ENCODE measurements around the gene VILL.

The VILL gene

DNA sequence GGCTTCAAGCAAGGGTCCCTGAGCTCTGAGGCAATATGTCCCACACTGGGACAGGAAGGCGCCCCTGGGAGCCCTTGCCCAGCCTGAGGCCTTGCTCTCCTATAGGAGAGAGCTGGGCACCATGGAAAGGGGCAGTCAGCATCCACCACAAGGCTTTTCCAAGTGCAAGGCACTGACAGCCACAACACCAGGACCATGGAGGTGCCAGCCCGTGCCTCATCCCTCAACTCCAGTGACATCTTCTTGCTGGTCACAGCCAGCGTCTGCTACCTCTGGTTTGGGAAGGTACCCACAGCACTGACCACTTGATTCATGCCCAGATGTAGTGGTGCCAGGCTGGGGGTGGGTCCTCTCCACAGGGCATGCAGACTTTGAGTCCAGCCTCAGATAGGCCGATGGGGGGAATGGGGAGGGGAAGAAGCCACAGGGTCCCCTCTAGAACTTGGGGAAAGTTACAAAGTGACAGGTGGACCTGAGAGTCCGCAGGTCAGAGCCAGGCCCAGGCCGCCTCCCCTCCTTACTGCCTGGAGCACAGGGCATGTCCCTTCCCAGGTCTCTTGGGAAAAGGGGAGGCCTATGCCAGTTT, 11.8 kb downstream of the VILL start:
- DNase-seq = no peak

DNA sequence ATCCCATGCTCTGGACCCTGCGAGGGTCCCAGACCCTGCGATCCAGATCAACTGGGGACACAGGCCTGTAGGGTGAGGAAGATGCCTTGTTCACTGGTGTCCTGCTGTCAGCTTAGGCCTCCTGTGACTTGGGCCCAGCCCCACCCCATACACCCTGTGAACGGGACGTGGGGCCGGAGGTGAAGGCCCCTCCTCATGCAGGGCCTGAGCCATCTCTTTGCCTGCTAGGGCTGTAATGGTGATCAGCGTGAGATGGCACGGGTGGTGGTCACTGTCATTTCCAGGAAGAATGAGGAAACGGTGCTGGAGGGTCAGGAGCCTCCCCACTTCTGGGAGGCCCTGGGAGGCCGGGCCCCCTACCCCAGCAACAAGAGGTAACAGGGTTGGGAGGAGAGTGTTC, 12.4 kb downstream of the VILL start:
- no peak for DNase-seq

DNA sequence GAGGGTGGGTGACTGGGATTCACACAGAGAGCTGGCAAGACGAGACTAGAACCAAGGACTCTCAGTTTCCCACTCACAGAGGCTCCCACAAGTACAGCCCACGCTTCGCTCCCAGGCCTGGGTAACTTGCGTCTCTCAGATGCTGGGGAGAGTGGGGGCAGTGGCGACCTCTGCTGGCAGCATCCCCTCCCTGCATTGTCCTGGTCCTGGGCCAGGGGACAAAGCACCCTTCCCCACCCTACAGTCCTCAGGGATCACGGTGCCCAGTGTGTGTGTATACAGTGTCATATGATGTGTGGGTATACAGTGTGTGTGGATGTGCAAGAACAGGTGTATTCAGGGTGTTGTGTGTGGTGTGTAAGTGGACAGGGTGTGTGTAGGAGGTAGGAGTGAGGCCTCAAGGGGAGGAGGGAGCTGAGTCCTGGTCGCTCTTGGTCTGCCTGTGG, 12.8 kb downstream of the VILL start:
- DNase-seq = no peak

DNA sequence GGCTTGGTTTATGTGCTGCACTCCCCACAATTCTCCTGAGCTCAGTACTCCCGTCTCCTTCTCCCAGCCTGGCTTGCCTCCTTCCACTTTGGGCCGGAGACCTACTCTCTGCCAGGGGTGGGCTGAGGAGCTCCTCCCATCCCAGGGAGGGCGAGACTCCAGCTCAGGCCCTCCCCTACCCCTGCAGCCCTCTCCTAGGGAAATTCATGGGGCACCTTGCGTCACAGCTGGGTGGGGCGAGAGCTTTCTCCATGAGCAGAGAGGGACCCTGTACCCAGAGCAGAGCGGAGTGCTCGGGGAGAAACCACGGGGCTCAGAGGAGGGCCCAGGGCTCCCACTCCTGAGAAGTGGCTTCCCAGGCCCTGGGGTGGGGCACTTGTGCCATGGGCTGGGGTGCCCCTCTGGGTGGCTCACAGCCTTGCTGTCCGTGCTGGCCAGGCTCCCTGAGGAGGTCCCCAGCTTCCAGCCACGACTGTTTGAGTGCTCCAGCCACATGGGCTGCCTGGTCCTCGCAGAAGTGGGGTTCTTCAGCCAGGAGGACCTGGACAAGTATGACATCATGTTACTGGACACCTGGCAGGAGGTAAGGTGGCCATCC, 13.3 kb downstream of the VILL start:
- DNase-seq = no peak

DNA sequence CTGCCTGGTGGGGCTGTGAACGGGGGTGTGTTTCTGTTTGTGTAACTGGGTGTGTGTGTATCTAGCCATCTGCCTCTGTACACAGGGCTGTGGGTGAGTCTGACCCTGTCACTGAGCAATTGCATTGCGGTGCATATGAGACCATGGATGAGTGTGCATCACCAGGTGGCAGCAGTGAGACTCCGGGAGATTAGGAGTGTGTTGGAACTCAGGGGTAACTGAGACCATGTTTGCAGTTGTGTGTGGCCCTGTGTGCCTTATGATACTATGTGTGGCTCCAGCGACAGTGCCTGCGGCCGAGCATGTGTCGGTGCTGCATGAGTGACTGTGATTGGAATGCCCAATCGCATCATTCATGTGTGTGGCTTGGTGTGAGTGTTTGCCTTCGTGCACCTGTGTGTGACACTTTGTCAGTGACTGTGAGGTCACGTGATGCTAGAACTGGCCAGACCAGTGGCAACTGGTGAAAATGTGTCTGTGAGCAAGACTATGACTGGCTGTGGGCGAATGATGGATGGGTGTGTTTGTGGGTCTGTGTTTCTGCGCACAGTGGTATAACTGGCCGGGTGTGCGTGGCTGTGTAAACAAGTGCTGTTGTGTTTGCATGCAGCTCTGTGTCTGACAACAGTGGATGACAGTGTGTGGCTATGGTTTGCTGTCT, 14.0 kb downstream of the VILL start:
- no peak for DNase-seq

DNA sequence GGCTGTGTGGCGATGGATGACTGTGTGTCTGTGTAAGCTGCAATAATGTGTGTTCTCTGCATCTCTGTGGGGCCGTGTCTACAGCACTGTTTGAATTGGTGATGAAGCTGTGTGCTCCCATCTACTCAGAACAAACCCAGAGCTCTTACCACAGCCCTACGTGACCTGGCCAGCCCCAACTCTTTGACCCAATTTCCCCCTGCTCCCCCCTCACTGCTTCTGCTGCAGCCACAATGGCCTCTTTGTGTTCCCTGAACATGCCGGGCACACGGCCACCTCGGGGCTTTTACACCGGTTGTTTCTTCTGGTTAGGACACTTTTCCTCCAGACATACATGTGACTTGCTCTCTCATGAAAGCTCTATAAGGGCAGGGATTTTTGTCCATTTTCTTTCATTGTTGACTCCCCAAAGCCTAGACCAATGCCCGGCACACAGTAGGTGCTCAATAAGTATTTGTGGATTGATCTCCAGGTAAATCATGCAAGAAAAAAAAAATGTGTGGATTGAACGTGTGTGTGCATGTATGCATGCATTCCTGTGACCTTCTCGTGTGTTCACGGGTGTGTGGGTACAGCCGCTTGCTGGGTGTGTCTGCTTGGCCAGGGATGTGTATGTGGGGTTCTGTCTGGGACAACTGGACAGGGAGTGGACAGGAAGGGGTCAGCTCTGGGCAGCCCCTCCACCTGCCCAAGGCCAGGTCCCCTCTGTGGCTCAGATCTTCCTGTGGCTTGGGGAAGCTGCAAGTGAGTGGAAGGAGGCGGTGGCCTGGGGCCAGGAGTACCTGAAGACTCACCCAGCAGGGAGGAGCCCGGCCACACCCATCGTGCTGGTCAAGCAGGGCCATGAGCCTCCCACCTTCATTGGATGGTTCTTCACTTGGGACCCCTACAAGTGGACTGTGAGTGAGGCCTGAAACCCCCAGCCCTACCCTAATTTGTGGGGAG, 14.8 kb downstream of the VILL start:
- no peak for DNase-seq

DNA sequence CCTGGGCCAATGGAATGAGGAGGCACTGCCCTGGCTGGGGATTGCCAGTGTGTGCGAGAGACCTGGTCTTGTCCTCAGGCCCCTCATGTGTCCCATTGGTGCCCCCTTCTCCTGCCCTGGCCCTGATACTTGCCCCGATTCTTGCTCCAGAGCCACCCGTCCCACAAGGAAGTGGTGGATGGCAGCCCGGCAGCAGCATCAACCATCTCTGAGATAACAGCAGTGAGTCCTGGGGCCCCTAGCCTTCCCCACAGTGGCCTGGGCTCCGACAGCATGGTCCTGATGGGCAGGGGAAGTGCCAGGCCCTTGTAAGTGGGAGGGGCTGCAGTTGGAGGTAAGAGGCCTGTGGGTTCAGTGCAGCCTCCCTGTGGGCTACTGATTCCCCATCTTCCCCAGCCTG, 15.4 kb downstream of the VILL start:
- no peak for DNase-seq

DNA sequence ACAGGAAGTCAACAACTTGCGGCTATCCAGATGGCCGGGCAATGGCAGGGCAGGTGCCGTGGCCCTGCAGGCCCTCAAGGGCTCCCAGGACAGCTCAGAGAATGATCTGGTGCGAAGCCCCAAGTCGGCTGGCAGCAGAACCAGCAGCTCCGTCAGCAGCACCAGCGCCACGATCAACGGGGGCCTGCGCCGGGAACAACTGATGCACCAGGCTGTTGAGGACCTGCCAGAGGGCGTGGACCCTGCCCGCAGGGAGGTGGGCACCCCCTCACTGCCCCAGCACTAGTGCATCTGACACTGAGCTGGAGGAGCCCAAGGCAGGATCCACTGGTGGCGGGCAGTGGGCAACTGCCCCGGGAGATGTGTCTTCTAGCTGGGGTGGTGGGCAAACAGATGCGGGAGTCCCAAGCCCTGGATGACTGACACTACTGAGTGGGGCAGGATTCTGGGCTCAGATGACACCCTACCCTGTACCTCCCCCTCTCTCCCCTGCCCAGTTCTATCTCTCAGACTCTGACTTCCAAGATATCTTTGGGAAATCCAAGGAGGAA, 15.9 kb downstream of the VILL start:
- no peak for DNase-seq

DNA sequence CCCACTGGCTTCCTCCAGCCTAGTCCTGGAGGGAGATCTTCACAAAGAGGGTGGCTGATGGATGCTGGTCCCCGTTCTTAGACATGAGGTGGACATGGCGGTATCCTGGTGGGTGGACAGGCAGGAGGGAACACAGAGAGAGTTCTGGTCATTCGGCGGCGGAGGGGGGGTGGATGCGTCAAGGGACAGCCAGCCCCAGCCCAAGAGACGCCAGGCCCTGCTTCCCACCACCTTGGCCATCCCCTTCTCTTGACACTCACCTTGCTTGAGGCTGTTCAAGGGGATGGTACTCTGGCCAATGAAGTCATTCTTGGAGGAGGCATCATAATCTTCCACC, 17.1 kb downstream of the VILL start:
- DNase-seq = no peak

DNA sequence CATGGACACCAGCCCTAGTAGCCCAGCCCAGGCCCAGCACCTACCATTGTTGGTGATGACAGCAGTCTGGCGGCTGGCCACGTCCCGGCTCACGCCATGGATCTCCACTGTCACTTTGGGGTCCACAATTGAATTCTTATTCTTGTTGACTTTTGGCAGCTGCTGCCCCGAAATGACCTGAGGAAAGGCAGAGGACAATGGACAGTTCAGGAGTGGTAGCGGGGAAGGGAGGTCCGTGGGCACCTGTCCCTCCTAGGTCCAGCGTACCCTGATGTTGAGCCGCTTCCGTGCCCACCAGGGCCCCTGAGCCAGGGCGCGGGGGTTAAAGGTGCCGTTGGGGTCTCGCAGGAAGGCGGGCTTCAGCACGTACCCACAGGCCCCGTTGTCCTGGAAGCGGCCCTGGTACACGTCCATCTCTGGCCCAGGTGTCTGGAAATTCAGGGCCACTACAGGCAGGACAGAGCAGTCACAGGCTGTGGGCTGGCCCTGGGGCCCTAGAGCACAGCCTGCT, 17.7 kb downstream of the VILL start:
- DNase-seq = no peak

DNA sequence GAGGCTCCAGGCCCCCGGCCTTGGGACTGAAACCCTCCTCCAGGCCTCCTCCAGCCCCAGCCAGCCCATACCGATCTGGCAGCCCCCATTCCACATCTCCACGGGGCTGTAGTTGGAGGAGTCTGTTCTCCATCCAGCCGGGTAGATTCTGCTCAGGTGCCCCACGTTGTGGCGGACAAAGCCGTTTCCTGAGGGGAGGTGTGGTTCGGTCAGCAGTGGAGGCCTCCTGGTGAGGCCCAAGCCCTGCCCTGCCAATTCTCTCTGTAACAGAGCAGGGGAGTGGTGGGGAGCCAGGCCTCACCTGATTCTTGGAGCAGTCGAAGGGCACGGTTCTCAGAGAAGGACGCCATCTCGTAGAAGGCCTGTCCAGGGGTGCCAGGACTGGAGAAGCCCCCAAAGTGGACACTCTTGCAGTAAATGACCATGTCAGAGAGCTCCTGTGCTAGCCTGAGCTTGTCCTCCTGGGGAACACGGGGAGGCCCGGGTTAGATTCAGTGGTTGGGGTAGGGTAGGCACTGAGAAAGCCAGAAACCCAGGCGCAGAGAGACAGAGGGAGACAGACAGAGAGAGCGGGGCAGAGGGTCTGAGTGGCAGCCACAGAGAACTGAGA, 18.5 kb downstream of the VILL start:
- no peak for DNase-seq

DNA sequence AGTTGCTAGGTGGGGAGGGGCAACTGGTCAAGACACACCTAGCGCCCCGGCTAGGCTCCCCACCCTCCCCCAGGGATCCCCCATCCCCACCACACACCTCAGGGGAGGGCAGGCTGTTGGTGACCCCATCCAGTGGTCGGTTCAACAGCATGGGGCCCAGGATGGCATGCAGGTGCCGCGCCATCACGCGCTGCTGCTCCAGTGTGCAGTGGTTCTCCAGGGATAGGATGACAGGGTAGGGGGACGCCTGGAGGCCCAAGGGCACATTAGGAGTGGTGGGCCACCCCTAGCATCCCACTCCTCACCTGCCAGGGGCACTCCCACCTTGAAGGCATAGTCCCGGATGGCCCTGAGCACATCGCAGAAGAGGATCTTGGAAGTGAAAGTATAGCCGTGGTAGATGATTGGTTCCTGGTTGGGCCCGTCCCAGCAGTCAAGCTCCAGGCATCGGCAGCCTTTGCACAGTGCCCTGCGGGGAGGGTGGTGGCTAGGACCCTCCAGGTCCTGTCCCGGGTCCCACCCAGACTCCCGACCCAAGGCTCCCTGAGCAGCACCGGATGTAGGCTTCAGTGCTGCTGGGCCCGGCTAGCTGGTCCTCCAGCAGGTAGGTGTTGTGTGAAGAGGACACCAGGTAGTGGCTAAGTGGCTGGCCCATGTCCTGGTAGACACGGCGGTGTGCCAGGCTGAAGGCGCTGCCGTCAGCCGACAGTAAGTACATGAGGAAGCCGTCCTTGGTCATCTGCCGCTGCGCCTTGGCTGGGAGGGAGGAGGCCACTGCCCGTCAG, 19.4 kb downstream of the VILL start:
- no peak for DNase-seq

DNA sequence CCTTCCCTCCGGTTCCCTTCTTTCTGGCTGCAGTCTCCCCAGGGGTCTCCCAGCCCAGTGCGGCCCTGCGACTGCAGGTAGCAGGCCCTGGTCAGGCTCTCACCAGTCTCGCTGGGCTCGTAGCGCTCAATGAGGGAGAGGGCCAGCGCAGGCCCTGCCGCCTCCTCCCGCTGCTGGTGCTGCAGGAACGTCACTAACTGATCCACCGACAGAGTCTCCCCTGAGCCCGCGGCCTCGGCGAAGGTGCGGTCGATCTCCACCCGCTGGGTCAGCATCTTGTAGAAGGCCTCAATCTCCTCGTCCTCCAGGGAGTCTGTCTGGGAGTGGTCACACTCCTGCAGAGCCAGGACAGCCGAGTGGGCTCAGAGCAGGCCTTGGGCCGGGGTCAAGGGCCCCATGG, 20.5 kb downstream of the VILL start:
- no peak for DNase-seq

DNA sequence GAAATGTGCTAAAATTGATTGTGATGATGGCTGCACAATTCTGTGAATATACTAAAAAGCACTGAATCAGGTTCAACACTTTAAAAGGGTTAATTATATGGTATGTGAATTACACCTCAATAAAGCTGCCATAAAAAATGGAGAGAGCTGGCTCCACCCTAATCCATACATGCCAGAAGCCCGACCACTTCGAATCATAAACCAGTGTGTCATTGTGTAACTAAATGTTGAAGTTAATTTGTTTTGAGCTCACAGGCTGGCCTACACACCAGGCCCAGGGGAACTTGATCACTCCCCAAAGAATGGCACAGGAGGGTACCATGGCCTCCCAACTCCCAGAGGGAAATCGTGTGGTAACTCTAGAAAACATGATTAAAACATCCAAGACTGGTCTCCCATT, 24.9 kb downstream of the VILL start:
- DNase-seq = no peak

DNA sequence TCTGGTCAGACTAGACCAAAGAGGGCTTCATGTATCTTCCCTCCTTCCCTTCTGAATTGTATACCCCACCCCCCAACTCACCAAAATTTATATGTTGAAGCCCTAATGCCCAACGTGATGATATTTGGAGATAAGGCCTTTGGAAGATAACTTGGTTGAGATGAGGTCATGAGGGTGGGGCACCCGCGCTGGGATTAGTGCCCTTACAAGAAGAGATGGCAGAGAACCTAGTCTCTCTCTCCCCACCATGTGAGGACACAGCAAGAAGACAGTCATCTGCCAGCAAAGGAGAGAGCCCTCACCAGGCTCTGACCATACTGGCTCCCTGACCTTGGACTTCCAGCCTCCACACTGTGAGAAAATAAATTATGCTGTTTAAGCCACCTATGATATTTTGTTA, 25.4 kb downstream of the VILL start:
- no peak for DNase-seq

DNA sequence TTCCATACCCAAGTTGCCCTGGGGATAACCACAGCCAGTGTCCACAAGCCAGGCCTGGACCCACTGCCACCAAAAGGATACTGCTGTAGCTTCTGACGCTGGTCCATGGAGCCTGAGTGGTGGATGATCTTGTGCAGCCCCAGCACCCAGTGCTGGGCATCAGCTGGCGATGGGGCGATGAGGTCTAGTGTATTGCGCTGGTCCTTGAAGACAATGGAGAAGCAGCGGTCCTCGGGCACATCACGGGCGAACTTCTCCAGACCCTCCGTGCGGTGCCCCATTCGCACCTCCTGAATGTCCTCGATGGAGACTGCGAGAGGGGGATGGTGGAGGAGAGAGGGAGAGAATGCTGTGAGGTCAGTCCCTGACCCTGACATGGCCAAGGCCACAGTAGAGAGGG, 25.8 kb downstream of the VILL start:
- no peak for DNase-seq

DNA sequence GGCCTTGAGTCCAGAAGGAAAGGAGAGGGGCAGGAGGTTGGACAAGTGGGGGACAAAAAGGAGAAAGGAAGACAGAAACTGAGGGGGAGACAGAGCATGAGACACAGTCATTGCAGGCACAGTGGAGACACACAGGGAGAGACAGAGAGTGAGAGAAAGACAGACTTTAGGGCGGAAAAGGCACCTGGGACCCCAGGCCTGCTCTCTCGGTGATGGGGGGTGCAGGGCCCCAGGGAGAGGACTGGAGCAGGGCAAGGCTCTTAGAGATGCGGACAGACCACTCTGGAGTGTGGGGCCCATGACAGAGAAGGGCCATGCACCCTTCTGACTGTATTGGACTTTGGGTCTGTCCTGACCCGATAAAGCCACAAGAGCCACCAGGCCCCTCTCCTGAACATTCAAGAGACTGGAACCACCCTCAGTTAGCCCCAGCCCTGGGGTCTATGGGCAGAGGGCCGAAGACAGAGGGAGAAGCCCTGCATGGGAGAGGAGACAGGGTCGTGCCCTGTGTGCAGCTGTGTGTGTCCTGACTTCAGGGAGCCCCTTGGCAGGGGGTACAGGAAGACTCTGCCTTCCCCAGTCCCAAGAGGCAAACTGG, 26.4 kb downstream of the VILL start:
- DNase-seq = no peak

DNA sequence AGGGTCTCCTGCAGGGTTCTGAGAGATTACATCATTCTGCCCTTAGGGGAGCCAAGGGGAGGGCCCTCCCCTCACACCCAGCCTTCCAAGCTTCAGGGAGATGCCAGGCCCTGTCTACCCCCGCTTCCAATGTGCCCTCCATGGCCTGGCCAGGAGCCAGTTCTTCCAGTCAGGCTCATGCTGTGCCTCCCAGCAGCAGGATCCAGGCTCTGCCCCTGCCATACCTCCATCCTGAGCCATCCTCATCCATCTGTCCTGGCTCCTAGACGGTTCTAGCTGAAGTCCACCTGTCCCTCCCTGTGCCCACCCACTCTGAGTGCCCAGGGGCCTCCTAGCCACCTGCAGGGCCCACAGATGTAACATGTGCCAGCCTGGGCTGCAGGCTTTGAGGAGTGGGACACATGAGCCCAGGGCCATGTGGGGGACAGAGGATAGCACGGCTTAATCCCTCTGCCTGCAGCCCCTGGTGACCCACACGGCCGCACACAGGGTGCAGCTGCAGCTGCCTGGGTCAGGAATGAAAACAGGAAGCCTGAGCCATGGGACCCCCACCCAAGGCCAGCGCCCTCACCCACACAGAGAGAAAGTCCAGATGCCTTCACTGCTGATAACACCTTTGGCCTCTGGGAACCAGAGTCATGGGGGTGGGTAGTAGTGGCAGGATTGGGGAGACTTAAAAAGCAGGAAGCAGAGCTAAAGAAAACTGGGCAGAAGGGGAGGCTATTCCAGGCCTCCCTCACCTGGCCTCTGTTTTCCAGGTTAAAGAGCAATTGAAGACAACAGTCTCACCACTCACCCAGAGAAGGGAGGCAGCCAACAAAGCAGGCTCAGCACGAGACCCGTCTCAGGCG, 27.1 kb downstream of the VILL start:
- no peak for DNase-seq

DNA sequence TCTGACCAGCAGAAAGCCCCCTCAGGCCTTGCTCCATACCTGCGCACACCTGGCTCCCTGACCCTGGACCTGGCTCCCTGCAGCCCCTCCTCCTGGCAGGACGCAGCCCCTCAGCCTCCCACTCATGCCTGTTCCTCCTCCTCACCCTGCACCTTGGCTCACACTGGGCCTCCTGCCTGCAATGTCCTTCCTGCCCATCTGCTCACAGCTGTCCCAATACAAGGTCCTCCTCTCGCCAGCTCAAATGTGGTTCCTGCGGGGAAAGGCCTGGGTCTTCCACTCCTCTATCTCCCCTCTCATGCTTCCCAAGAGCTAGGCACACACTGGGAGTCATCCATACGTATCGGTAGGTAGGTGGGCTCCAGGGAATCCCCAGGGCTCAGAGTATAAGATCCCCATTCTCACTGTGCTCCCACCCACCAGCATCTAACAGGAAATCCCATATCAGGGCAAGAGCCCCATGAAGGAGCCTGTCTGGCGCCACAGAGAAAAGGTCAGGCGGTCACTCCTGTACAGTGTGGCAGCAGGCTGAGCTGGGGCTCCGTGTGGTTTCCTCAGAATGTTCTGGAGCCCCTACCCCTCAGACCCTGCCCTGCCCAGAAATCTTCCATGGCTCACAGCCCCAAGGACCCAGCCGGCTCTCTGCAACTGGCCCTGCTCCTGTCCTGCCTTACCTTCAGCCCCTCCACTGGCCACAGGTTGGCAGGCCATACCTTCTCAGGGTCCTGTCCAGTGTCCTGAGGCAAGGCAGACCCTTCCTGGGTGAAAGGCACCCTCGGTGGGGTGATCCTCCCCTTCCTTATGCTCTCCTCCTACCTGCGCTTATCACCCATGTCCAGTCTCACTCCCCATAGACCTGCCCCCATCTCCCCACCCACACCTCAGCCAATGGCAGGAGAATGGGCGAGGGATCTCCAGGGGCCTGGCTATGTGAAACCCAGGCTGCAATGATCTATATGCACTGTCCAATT, 28.0 kb downstream of the VILL start:
- DNase-seq = no peak
